Measurements from ENCODE around the gene CPEB1.
A peak's percentile ranks its signal among the peaks of the same experiment; 100 is the strongest.

The CPEB1 gene

GRCh38 chr15:82625136-82625535 is 22.0 kb downstream of the CPEB1 start:
- H3K4me3 ChIP-seq (ENCODE audit: low read depth, low read length), result no peak overlapping the region
- TF ChIP-seq CTCF (IDR thresholded peaks at IDR 0.05; ENCODE audit: low read depth, low read length), result no peak
- in situ Hi-C loops (cut with HindIII; ENCODE audit: low sequenced_read_pairs), result no loop called here
- DNase-seq (ENCODE audit: low read depth, low spot score), result no peak

- TF ChIP-seq CTCF (IDR thresholded peaks at IDR 0.05; ENCODE audit: low read depth, low read length), result no peak
- no peak overlapping the region for H3K4me3 ChIP-seq (ENCODE audit: low read depth, low read length)
- in situ Hi-C loops (cut with HindIII; ENCODE audit: low sequenced_read_pairs), result no loop called here
- no peak for DNase-seq (ENCODE audit: low read depth, low spot score)
These were observed 22.7 kb downstream of the CPEB1 start for GRCh38 chr15:82624438-82624837.

- in situ Hi-C loops (cut with HindIII; ENCODE audit: low sequenced_read_pairs), result no loop called here
- no peak for DNase-seq (ENCODE audit: low read depth, low spot score)
- H3K4me3 ChIP-seq (ENCODE audit: low read depth, low read length), result no peak overlapping the region
- no peak for TF ChIP-seq CTCF (IDR thresholded peaks at IDR 0.05; ENCODE audit: low read depth, low read length)
These were observed 23.2 kb downstream of the CPEB1 start for GRCh38 chr15:82624008-82624407.

GRCh38 chr15:82621970-82622369 is 25.2 kb downstream of the CPEB1 start:
- in situ Hi-C loops (cut with HindIII; ENCODE audit: low sequenced_read_pairs), result no loop called here
- no peak overlapping the region for H3K4me3 ChIP-seq (ENCODE audit: low read depth, low read length)
- peak; percentile 10 for TF ChIP-seq CTCF (IDR thresholded peaks at IDR 0.05; ENCODE audit: low read depth, low read length)
- DNase-seq (ENCODE audit: low read depth, low spot score), result no peak

GRCh38 chr15:82613747-82614146 is 33.4 kb downstream of the CPEB1 start:
- no peak for TF ChIP-seq CTCF (IDR thresholded peaks at IDR 0.05; ENCODE audit: low read depth, low read length)
- no peak for DNase-seq (ENCODE audit: low read depth, low spot score)
- H3K4me3 ChIP-seq (ENCODE audit: low read depth, low read length), result no peak overlapping the region
- in situ Hi-C loops (cut with HindIII; ENCODE audit: low sequenced_read_pairs), result no loop called here

GRCh38 chr15:82611348-82611747 is 35.8 kb downstream of the CPEB1 start:
- DNase-seq (ENCODE audit: low read depth, low spot score), result no peak
- in situ Hi-C loops (cut with HindIII; ENCODE audit: low sequenced_read_pairs), result no loop called here
- H3K4me3 ChIP-seq (ENCODE audit: low read depth, low read length), result no peak overlapping the region
- TF ChIP-seq CTCF (IDR thresholded peaks at IDR 0.05; ENCODE audit: low read depth, low read length), result no peak

- in situ Hi-C loops (cut with HindIII; ENCODE audit: low sequenced_read_pairs), result no loop called here
- TF ChIP-seq CTCF (IDR thresholded peaks at IDR 0.05; ENCODE audit: low read depth, low read length), result no peak
- H3K4me3 ChIP-seq (ENCODE audit: low read depth, low read length), result no peak overlapping the region
- DNase-seq (ENCODE audit: low read depth, low spot score), result no peak
These were observed 45.0 kb downstream of the CPEB1 start for GRCh38 chr15:82602195-82602594.
